ENCODE data around the gene ALDH1A3. TPM values are rescaled to one million over a fixed set of nuclear protein-coding genes. Genes with fewer than 3 reads are reported as not detected.

Gene ALDH1A3
- total RNA-seq, 4 donors from 2014 or later: 7.1 to 17.9 (median 8.5) TPM

DNA sequence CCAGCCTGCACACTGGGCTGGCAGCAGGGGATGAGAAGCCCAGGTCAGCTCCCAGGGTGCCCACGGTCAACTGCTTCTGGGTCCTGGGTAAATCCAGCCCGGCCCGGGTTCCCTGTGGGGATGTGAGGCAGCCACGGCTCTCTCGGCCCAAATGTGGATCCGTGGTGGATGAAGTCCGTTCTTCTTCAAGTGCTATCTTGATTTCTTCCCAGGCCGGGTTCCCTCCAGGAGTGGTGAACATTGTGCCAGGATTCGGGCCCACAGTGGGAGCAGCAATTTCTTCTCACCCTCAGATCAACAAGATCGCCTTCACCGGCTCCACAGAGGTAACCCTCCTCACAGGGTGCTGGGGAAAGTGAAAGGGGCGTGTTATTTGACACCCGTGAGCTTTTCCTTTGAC lies 16.1 kb downstream of the ALDH1A3 start:
- DNase-seq: no peak
- Histone ChIP-seq H3K9me3 (no peaks in the 10 kb centered on the region), H3K36me3 (no peaks in the 10 kb centered on the region), H3K27me3 (no peaks in the 10 kb centered on the region), H3K4me1 (peaks cover 0 to 13% of the 10 kb centered on the region in 2 donors), H3K27ac (no peak overlapping the region), H3K4me3 (replicated peaks in 1 of 3) (no peak overlapping the region)
- WGBS, 2 donors: 87 to 94% methylated on average over 9 to 12 of the region's 13 CpGs
- intact Hi-C loops (cut with DNase I): no loop called here
- TF ChIP-seq POLR2A (IDR thresholded peaks at IDR 0.05): no peak
- TF ChIP-seq, protein P1, sequence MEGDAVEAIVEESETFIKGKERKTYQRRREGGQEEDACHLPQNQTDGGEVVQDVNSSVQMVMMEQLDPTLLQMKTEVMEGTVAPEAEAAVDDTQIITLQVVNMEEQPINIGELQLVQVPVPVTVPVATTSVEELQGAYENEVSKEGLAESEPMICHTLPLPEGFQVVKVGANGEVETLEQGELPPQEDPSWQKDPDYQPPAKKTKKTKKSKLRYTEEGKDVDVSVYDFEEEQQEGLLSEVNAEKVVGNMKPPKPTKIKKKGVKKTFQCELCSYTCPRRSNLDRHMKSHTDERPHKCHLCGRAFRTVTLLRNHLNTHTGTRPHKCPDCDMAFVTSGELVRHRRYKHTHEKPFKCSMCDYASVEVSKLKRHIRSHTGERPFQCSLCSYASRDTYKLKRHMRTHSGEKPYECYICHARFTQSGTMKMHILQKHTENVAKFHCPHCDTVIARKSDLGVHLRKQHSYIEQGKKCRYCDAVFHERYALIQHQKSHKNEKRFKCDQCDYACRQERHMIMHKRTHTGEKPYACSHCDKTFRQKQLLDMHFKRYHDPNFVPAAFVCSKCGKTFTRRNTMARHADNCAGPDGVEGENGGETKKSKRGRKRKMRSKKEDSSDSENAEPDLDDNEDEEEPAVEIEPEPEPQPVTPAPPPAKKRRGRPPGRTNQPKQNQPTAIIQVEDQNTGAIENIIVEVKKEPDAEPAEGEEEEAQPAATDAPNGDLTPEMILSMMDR (IDR thresholded peaks at IDR 0.05): no peak

- intact Hi-C loops (cut with DNase I): no loop called here
- TF ChIP-seq, protein P1 (IDR thresholded peaks at IDR 0.05): no peak
Observed at GRCh38 chr15:100897221-100898151, 17.9 kb downstream of the ALDH1A3 start.

DNA sequence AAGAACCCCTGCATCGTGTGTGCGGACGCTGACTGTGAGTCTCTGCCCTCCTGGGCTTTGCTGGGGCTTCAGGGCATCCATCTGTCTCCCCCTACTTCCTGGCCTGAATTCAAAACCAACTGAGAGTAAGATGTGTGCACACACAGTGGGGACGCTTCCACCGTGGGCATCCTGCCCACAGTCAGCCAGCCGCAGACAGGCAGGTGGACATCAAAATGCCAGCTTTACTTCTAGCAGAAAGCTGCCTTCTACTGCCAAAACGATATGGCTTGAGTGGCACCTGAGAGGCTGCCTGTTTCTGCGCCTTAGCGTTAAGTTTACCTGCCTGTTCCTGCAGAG lies 18.5 kb downstream of the ALDH1A3 start:
- Histone ChIP-seq H3K27me3 (no peaks in the 10 kb centered on the region), H3K27ac (no peak overlapping the region), H3K4me1 (peaks cover 3 to 36% of the 10 kb centered on the region in 2 donors), H3K36me3 (no peaks in the 10 kb centered on the region), H3K9me3 (no peaks in the 10 kb centered on the region), H3K4me3 (replicated peaks in 1 of 3) (no peak overlapping the region)
- WGBS, 2 donors: 58 to 74% methylated on average over 6 to 9 of the region's 9 CpGs
- DNase-seq: no peak
- intact Hi-C loops (cut with DNase I): no loop called here
- TF ChIP-seq, protein P1 (IDR thresholded peaks at IDR 0.05): no peak
- TF ChIP-seq POLR2A (IDR thresholded peaks at IDR 0.05): no peak

More at GRCh38 chr15:100897221-100898151, 17.9 kb downstream of the ALDH1A3 start:
- no peaks in the 10 kb centered on the region for H3K36me3 ChIP-seq
- H3K4me1 ChIP-seq: peaks cover 0 to 30% of the 10 kb centered on the region in 2 donors
- DNase-seq: no peak
- no peak overlapping the region for H3K27ac ChIP-seq
- H3K9me3 ChIP-seq: no peaks in the 10 kb centered on the region
- 90% methylated on average over 21 to 24 of the region's 26 CpGs for WGBS, 2 donors
- H3K27me3 ChIP-seq: no peaks in the 10 kb centered on the region
- H3K4me3 ChIP-seq (replicated peaks in 1 of 3): no peak overlapping the region

DNA sequence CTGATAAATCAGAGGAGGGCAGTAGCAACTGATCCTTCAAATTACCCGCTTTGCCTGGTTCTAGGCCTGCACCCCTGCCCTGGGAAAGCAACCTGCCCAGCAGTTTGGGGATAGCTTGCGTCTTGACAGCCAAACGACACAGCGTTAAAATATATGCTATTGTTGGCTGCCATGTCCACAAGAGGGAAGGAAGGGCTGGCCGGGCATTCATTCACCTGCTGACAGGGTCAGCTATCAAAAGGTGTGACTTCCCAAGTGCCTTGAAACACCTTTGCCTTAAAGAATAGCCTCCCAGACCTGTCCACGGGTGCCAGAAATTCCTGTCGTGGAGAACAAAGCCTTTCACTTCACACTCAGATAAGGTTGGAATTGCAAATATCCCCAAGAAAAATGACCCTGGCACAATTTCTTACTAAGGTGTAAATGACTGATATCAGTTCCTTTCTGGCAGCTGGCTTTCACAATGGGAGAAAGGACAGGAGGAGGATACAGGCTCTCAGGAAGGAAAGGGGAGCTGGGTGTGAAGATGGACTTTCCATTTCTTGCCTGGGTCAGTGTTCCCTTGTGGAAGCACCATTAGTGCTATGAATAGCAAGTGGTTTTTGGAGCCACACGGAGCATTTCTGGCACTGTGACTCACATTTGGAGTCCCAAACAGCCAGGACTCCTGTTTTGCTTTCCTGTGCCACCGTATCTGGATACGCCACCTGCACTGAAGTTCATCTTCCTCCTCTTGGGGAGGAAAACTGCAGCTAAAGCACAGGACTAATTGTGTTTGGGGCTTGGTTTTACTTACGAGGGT lies 19.2 kb downstream of the ALDH1A3 start:
- no peak overlapping the region for H3K27ac ChIP-seq
- no peak overlapping the region for H3K4me3 ChIP-seq (replicated peaks in 1 of 3)
- TF ChIP-seq, protein P1 (IDR thresholded peaks at IDR 0.05): no peak
- no peak for TF ChIP-seq POLR2A (IDR thresholded peaks at IDR 0.05)

More for the DNA sequence above, 19.2 kb downstream of the ALDH1A3 start:
- intact Hi-C loops (cut with DNase I): no loop called here
- Histone ChIP-seq H3K27me3 (no peaks in the 10 kb centered on the region), H3K36me3 (no peaks in the 10 kb centered on the region), H3K9me3 (no peaks in the 10 kb centered on the region), H3K4me1 (peaks cover 3 to 32% of the 10 kb centered on the region in 2 donors)
- no peak for DNase-seq
- 77 to 79% methylated on average over 11 of the region's 11 CpGs for WGBS, 2 donors

All from thyroid gland (tissue), 4 donors.